ENCODE results near the gene GLT6D1.

DNA sequence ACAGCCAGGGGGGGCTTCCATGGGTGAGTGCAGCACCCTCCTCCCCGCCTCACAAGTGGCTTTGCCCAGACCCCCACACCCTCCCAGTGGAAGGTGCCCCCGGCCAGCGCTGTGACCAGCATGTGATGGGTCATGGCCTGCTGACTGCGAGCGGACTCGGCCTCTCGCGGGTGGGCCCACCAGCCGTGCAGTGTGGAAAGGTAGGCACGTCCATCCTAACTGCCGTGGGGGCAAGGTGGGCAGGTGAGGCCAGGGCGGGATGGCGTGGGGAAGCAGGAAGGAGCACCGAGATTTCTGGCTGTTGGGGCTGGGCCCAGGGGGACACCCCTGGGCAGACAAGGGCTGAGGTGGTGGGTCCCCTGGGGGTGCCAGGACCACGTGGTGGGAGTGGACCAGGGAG, 47.9 kb upstream of the GLT6D1 start:
- TF ChIP-seq, protein P1, sequence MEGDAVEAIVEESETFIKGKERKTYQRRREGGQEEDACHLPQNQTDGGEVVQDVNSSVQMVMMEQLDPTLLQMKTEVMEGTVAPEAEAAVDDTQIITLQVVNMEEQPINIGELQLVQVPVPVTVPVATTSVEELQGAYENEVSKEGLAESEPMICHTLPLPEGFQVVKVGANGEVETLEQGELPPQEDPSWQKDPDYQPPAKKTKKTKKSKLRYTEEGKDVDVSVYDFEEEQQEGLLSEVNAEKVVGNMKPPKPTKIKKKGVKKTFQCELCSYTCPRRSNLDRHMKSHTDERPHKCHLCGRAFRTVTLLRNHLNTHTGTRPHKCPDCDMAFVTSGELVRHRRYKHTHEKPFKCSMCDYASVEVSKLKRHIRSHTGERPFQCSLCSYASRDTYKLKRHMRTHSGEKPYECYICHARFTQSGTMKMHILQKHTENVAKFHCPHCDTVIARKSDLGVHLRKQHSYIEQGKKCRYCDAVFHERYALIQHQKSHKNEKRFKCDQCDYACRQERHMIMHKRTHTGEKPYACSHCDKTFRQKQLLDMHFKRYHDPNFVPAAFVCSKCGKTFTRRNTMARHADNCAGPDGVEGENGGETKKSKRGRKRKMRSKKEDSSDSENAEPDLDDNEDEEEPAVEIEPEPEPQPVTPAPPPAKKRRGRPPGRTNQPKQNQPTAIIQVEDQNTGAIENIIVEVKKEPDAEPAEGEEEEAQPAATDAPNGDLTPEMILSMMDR (IDR thresholded peaks at IDR 0.05), result no peak
- no peak for TF ChIP-seq POLR2A (IDR thresholded peaks at IDR 0.05)

Measured in testis (tissue), 2 donors.